Stimulated activated CD8-positive, alpha-beta memory T cell treated with anti-CD3 and anti-CD28 coated beads, Interleukin-7, amount 100 ng/mL, for 48 hours (primary cell): ENCODE measurements around the gene ATP1A3.
"Not testable (repeated sequence)": the region's sequence is repeated elsewhere in the genome, so short reads cannot be mapped to it uniquely, and the experiment has no call there.

Experiments
- DNase-seq, 2 donors: peaks; one replicate each; pipeline ENCODE4 v3.0.0-alpha.2; 2020; ENCODE audit warnings: low read depth in 1 of 2; ENCODE audit errors: extremely low read depth in 1 of 2

The ATP1A3 gene

DNA sequence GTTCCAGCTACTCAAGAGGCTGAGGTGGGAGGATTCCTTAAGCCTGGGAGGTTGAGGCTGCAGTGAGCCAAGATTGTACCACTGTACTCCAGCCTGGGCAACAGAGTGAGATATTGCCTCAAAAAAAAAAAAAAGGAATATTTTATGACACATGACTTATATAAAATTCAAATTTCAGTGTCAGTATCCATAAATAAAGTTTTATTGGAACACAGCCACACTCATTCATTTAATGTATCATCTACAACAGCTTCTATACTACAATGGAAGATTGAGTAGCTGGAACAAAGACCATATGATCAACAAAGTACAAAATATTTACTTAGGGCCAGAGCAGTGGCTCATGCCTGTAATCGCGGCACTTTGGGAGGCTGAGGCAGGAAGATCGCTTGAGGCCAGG, 18.7 kb upstream of the ATP1A3 start:
- DNase-seq: not testable (repeated sequence)

DNA sequence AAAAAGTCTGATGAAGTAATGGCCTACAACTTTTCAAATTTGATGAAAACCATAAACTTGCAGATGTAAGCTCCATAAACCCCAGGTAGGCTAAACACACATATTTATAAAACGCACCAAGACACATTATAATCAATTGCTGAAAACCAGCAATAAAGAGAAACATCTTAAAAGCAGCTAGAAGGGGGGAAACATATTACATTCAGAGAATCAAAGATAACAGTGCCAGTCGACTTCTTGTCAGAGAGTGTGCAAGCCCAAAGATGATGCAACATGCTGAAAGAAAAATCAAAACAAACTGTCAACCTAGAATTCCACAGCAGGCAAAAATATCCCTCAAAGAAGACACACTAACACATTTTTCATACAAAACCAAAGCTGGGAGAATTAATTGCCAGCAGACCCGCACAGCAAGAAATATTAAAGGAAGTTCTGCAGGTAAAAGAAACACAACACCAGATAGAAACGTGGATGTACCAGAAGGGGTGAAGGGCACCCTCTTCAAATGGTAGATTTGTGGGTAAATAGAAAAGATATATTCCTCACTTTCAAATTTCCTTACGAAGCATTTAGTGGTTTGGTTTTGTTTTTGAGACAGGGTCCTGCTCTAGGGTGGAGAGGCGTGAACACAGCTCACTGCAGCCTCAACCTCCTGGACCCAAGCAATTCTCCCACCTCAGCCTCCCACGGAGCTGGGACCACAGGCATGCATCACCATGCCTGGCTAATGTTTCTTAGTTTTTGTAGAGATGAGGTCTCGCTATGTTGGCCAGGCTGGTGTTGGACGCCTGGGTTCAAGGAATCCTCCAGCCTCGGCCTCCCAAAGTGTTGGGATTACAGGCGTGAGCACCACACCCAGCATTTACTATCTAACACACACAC, 16.5 kb upstream of the ATP1A3 start:
- no peak for DNase-seq

DNA sequence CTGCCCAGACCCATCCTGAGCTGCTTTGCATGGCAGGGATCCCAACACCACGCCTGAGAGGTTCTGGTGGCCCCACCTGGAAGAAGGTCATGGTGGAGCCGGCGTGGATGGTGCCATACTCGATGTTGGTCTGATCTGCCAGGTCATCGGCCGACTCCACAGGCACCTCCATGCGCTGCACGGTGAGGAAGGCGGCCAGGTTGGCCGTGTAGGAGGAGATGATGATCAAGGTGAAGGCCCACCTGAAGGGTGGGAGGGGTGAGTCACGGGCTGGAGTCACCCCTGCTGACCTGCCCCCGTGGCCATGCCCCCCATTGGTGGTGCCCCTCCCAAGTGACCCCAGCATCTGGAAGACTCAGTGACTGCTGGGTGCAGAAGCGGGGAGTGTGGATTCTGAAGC, 12.5 kb upstream of the ATP1A3 start:
- DNase-seq: no peak

DNA sequence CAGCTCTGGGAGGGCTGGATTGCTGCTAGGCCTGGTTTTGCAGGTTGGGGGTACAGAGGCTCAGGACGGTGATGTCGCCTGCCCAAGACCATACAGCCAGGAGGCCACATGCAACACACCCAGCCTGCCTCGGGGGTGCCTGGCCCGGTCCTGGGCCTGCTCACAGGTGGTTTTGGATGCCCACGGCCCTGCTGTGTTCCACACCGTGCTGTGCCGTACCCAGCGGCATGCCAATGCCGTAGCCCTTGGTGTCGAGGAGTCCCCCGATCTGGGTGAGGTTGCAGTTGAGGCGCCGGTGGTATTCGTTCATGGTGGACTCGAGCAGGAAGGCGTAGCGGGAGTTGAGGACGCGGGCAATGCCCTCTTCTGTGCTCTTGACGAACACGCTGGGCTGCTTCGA, 11.5 kb upstream of the ATP1A3 start:
- DNase-seq: no peak

DNA sequence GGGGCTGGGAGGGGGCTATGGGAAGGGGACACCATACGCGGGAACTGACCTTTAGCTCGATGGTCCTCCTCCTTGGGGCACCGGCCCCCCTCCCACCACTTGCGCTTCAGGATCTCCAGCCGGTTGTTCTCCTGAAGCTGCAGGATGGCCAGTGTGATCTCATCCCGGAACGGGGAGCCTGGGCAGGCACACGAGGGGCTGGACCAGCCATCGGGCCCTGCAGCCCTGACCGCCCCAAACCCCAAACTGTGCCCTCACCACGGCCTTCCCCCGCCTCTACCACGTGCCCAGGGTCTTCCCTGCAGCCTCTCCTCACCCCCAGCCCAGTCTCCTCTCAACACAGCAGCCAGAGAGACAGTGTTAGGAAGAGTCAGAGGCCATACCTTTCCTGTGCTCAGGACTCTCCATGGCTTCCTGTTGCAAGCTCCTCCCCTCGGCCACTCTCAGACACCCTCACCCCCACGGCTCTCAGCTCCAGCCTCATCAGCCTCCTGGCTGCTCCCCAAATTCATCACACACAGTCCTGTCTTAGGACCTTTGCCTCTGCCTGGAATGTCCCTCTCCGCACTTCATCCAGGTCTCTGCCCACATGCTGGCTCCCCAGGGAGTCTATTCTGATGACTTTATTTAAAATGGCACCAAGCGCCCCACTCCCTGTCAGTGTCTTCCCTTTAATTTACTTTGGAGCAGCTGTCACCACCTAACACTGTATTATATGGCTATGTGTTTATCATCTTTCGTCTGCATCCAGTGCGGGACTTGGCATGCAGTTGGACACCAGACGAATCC, 9.7 kb upstream of the ATP1A3 start:
- no peak for DNase-seq

DNA sequence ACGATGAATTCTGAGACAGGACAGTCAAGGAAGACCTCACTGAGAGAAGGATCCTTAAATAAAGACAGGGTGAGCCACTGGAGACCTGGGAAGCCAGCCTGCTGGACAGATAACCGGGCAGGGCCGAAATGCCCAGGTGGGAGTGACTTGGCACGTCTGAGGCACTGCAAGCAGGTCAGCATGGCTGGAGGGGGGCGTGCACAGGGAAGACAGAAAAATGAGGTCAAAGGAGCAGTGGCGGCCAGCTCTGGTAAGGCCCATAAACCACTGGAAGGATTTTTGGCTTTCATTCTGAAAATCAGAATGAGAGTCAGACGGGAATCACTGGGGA, 5.8 kb upstream of the ATP1A3 start:
- no peak for DNase-seq

DNA sequence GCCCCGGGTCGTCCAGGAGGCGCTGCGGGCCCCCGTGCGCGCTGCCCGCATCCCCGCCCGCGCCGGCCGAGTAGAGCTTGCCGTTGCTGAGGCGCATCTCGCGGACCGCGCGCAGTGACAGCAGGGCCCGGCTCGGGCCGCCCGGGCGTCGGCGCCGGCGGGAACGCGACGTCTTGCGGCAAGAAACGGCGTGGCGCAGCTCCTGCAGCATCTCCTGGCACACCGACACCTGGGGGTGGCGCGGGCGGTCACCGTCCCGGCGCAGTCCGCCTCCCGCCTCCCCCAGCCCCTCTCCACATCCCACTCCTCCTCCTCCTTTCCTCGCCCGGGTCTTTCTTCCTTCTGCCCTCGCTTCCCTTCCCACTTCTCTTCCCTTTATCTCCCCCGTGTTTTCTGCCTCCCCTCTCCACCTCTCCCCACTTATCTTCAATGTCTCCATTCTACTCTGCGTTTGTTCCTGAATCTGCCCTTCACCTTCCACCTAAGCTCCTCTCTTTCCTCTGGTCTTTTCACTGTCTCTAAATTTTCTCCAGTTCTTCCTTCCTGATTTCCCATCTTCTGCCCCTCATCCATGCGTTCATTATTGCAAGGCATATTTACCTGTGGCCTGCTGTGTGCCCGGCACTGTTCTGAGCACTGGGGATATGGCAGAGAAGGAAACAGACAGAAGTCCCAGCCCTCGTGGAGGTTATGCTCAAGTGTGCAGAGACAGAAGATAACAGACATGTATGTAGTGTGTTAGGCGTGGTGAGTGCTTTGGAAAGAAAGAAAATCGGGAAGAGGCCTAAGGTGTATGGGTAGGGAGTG, 5.2 kb upstream of the ATP1A3 start:
- no peak for DNase-seq

DNA sequence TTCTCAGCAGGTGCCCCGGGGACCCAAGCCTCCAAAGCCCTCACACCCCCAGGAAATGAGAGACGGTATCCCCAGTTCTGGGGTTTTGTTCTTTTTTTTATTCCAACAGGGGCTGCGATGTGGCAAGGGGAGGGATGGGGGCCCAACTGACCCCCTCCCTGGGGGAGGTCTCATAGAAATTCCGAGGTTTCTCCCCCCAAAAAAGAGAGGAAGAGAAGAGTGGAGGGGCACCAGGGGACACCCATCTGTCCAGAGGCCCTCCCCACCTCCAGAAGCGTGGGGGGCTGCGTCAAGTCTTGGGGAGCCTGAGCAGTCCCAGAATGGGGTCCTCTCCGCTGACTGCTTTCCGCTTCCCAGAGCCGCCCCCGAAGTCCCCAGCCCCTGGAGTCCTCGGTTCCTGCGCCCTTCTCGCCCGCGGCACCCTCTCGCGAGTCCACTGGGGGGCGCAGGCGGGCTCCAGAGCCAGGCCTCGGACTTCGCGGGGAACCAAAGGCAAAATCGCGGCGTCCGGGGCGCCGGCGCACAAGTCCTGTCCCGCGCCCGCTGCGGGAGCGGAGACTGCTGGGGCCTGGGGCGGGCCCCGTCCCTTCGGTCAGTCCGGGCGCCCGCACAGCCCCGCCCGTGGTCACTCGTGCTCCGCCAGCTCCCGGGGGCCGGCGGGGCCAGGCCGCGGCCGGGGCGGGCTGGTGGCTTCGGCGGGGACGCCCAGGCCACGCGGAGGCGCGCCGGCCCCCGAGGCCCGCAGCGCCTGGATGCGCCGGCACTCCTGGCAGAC, 4.4 kb upstream of the ATP1A3 start:
- DNase-seq: no peak

DNA sequence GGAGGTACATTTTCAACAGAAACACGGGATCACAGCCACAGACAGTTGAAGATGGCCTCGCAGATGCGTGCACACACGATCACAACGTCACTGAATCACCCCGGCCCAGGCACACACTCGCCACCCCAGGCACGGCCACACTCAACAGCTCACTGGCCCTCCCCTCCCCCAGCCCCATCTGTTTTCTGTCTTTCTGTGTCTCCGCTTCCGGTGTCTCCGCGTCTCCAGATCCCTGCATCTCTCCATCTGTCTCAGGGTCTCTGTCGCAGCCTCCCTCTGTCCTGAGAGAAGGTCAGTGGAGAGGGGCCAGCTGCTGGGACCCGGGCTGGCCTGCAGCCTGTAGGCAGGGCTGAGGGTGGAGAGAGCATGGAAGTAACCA, 3.8 kb upstream of the ATP1A3 start:
- DNase-seq: no peak

DNA sequence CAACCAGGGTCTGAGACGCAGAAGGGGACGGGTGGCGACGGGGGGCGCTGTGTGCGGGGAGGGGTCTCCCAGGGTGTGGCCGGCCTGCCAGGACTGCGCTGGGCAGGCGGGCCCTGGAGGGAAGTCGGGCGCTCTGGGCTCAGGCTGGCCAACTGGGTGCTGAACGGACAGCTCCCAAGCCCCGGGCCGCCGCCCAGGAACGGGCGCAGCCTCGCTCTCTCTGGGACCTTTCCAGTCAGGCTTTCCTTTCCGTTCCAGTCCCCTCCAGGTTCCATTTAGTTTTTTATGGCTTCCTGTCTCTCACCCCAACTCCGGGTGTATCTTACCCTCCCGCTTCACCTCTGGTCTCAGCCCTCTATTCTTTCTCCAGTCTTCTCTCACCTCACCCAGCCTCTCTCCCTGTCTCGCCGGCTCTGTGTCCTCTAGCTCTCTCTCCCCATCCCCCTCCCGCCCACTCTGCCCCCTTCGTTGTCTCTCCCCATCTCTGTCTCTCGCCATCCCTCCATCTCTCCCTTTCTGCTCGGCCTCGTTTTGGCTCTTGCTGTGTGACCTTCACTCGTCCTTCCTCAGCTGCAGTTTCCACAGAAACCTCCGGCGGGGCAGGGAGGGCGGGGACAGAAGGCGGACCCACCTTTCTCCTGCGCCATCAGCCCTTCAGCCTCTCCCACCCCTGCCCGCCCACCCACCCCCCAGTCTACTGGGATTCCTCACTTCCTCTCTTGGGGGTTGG, 3.3 kb upstream of the ATP1A3 start:
- no peak for DNase-seq

DNA sequence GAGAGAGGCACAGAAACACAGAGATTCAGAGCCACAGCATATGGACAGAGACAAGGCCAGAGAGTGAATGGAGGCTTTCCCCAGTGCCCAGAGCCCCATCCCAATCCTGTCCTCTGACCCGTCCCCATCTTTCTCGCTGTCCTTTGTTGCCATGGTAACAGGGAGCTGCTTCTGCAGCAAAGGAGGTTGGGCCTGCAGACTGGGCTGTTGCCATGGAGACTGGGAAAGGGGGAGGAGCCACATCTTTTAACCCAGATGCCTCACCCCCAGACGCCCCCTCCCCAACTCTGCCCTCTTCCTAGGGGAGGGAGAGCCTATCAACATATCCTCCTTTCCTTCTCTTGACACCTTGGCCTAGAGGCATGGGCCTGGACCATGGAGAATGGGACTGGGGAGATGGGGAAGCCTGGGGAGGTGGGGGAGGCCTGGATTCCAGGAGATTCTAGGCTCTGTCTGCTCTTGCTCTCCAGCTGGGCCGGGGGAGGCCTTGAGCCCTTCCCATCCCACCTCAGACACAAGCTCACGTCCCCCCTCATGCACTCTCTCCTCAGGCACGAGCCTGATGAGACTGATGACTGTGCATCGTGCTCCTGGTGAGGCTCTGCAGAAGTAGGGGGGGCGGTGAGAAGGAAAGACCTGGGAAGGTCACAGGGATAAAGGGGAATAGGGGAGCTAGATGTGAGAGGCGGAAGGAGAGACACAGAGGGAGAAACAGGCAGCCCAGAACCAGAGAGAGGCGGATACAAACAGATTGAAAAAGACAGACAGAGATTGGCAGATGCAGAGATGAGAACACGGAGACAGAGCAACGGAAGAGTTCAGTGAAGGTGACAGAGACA, 2.1 kb upstream of the ATP1A3 start:
- no peak for DNase-seq

DNA sequence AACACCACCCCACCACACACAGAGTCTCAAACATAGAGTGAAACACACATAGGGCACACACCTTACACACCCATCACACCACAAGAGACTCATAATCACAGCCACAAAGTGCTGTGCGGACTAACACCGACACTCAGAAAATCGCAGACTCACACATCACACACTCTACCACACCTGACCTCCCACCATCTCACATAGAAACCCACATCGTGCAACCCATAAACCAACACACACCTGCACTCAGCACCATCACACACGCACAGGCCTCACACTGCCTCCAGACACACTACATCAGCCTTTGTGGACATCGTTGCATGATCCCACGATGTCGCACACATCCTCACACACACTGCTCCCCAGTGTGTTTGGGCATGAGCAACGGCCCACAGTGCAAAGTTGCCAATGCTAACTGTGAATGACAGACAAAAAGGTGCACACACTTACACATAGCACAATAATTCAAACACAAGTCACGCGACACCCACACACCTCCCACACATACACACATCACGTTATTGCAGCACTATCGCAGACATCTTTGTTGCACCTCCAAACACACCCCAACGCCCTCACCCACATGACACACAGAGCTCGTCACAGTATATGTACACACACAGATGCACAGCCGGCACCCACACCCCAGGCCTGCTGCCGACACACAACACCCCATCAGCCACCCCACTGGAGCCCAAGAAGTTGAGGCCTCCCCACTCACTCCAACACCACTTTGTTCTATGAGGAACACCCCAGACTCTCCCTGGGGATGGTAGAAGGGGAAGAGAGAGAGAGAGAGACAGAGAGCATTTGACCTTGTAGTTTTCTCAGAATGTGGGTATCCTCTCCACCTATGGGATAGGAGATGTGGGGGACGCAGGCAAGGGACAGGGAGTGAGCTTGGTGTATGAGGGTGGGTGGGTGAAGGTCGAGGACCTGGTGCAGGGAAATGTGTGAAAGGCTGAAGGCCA, 1.2 kb upstream of the ATP1A3 start:
- no peak for DNase-seq

DNA sequence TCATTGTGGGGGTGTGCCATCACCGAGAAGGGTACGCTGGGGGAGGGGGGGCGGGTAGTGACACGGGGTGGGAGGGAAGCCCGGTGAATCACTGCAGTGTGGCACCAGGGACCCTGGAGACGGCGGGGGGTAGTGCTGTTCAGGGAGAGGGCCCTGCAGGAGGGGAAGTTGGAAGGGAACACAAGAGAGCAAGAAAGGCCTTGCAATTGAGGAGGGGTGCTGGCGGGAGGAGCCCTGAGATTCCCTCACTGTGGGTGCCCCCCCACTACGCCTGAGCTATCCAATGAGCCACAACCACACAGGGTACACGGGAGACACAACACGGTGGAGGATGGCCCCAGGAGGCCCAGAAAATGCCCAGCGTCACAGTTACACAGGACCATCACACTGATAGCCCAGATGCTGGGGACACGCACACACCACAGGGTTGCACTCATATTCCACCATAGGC, 516 bp upstream of the ATP1A3 start:
- DNase-seq: no peak

DNA sequence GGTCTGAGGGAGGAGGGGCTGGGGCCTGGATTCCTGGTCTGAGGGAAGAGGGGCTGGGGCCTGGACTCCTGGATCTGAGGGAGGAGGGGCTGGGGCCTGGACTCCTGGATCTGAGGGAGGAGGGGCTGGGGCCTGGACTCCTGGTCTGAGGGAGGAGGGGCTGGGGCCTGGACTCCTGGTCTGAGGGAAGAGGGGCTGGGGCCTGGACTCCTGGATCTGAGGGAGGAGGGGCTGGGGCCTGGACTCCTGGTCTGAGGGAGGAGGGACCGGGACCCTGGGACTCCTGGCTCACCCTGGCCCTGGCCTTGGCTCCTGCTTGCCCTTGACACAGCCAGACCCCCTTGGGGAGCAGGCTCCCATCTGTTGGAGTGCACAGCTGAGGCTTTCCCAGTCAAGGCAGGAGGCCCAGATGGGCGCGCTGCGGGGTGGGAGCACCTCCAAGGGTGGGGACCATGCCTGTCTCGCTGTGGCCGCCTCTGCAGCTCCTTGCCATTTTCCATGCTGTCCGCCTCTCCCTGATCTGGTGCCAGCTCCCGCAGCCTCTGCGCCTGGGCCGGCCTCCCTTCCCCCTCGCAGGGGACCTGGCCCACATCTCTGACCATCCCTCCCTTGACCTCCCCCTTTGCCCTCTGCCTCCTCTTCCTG, 2.0 kb downstream of the ATP1A3 start:
- not testable (repeated sequence) for DNase-seq

DNA sequence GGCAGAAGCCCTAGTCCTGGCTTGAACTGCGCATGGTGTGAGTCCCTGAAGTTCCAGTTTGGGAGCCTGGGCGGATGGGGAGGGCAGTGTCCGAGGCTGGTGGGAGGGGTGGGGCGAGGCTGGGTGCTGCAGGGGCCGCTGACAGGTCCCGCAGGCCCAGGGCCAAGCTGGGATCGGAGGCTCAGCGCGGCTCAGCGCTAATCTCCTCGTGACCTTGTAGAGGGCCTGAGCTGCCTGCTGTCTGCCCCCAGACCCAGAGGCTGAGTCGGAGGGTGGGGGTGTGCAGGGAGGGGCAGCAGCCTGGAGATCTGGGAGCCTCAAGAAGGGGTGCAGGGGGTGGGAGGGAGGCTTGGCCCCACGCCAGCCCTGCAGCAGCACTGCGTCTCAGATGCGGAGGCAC, 3.0 kb downstream of the ATP1A3 start:
- no peak for DNase-seq

DNA sequence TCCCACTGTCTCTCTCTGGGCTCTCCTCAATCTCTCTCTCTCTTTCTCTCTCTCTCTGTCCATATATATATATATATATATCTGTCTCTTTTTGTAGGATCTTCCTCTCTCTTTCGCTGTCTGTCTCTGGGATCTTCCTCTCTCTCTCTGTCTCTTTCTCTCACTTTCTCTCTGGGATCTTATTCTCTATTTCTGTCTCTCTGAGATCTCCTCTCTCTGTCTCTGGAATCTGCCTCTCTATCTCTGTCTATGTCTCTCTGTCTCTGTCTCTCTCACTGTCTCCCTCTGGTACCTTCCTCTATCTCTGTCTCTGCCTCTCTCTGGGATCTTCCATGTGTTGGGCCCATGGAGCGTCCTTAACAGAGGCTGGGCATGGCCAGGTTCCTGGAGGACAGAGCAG, 3.4 kb downstream of the ATP1A3 start:
- no peak for DNase-seq

DNA sequence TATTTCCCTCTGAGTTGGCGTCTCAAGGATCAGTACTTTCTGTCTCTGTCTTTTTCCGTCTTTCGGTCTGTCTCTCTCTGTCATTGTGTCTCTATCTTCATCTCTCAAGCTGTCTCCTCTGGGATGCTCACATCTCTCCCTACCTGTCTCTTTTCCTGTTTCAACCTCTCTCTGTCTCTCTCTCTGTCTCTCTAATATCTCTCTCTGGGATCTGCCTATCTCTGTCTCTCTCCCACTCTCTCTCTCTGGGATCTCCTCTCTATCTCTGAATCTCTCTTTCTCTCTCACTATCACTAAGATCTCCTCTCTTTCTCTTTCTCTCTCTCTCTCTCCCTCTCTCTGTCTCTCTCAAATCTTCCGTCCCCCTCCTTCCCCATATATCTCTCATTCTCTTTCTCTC, 4.0 kb downstream of the ATP1A3 start:
- DNase-seq: no peak

DNA sequence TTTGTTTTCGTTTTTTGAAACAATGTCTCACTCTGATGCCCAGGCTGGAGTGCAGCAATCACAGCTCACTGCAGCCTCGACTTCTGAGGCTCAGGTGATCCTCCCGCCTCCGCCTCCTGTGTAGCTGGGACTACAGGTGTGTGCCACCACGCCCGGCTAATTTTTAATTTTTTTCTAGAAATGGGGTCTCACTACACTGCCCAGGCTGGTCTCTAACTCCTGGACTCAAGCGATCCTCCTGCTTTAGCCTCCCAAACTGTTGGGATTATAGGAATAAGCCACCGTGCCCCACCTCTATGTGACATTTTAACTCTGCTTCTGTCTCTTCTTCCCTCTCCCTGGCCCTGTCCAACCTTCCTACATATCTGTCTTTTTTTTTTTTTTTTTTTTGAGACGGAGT, 5.1 kb downstream of the ATP1A3 start:
- no peak for DNase-seq
